K562 (cell line): Measurements from ENCODE around the gene CHMP2A. TPM values are rescaled to one million over a fixed set of nuclear protein-coding genes. Genes with fewer than 3 reads are reported as not detected.

Experiments
- CBFA2T2 ChIP-seq: fragments of 450-650 bp; conservative IDR thresholded peaks from 2 replicates; pipeline ENCODE4 v1.6.1; 2017; ENCODE audit warnings: mild to moderate bottlenecking
- DEAF1 ChIP-seq: fragments of 450-650 bp; formaldehyde crosslinking; IDR thresholded peaks from 2 replicates; pipeline ENCODE4 v1.4.0; 2020; ENCODE audit warnings: mild to moderate bottlenecking, moderate library complexity
- E2F8 ChIP-seq: fragments of 450-650 bp; IDR thresholded peaks from 2 replicates; pipeline ENCODE4 v1.7.1; 2018; ENCODE audit warnings: mild to moderate bottlenecking, low read depth; ENCODE audit not compliant: partially characterized antibody
- NCOA1 ChIP-seq: fragments of 450-650 bp; IDR thresholded peaks from 2 replicates; pipeline ENCODE4 v1.6.1; 2016; ENCODE audit warnings: low read depth
- NFXL1 ChIP-seq: fragments of 450-650 bp; formaldehyde crosslinking; IDR thresholded peaks from 2 replicates; pipeline ENCODE4 v1.4.0; 2021; ENCODE audit warnings: mild to moderate bottlenecking
- PBX2 ChIP-seq, 2 experiments: IDR thresholded peaks in 1 of 2; conservative IDR thresholded peaks in 1 of 2; 2 replicates each; pipeline ENCODE4 v1.6.1; 2016; ENCODE audit warnings: low read depth in 2 of 2, mild to moderate bottlenecking in 1 of 2, missing compliant biosample characterization in 1 of 2, missing genetic modification characterization in 1 of 2, moderate library complexity in 1 of 2
- RERE ChIP-seq: sonication (generic); formaldehyde crosslinking; IDR thresholded peaks from 2 replicates; pipeline ENCODE4 v1.8.0; 2023; ENCODE audit warnings: missing genetic modification reagents, mild to moderate bottlenecking, borderline replicate concordance
- SMARCE1 ChIP-seq: fragments of 450-650 bp; IDR thresholded peaks from 2 replicates; pipeline ENCODE4 v1.7.1; 2016; ENCODE audit warnings: mild to moderate bottlenecking
- YY1 ChIP-seq, 3 experiments: IDR thresholded peaks; 2 replicates each; pipeline ENCODE4 v1.6.1; 2011; ENCODE audit warnings: low read length in 2 of 3, mild to moderate bottlenecking in 2 of 3, moderate library complexity in 2 of 3, borderline replicate concordance in 1 of 3, control low read depth in 1 of 3, low read depth in 1 of 3; ENCODE audit not compliant: insufficient read depth in 3 of 3, insufficient replicate concordance in 2 of 3, control insufficient read depth in 1 of 3, insufficient read length in 1 of 3; ENCODE audit errors: extremely low read depth in 1 of 3
- ZBTB8A ChIP-seq: fragments of 450-650 bp; IDR thresholded peaks from 2 replicates; pipeline ENCODE4 v1.6.1; 2018; ENCODE audit warnings: mild to moderate bottlenecking, moderate library complexity; ENCODE audit not compliant: partially characterized antibody
- ZNF668 ChIP-seq: fragments of 250-450 bp; sonication (Bioruptor Pico); IDR thresholded peaks from 2 replicates; pipeline ENCODE4 v1.8.0; 2022; ENCODE audit warnings: mild to moderate bottlenecking, inconsistent platforms
- polyA plus RNA-seq, 8 experiments: library from polyadenylated mRNA; depleted of rRNA in 4 of 8; stranded (reverse) in 5 of 8; unstranded in 3 of 8; fragments of >200 nt; fragmentation: Nextera tagmentation in 2 of 8; fragmentation: Illumina TruSeq in 1 of 8; extraction: Ambion mirVana in 2 of 8; extraction: Trizol in 1 of 8; gene quantifications; 2 replicates each; pipeline versions ENCODE4 v1.2.1 to v1.2.3, GENCODE V29; 2011 to 2014; ENCODE audit warnings: inconsistent platforms in 1 of 8, missing spikeins in 1 of 8
- total RNA-seq, 7 experiments: library from RNA; depleted of rRNA in 6 of 7; stranded (reverse); fragments of >200 nt in 6 of 7; fragmentation: Illumina TruSeq in 2 of 7; extraction: Trizol in 2 of 7; gene quantifications; 2 replicates each; pipeline versions ENCODE4 v1.2.1 to v1.2.3, GENCODE V29; 2011 to 2021; ENCODE audit warnings: low replicate concordance in 1 of 7

Gene CHMP2A
- total and polyA plus RNA-seq, 9 of the 15 experiments (the other 6 are each of a cell fraction or from before 2014, with no cell fraction given), result 57.6 to 159 (median 87.2) TPM

GRCh38 chr19:58558066-58558622, 3.2 kb upstream of the CHMP2A start, which contains the start of gene UBE2M (continued):
- no peak for TF ChIP-seq PBX2 (CRISPR knock-in tag; IDR thresholded peaks at IDR 0.05; ENCODE audit: low read depth)
- no peak for TF ChIP-seq PBX2 (tag; conservative IDR thresholded peaks at IDR 0.05; ENCODE audit: low read depth)
- TF ChIP-seq SMARCE1, result peak; percentile 68; the same call in 1 of the 2 replicates
- TF ChIP-seq ZNF668 (CRISPR knock-in tag), result no peak
- TF ChIP-seq NCOA1, result 0 out of 2 replicates have a peak, but pooled peaks have one; percentile 44
- peak; percentile 65 for TF ChIP-seq CBFA2T2
- TF ChIP-seq NFXL1 (CRISPR knock-in tag), result no peak
- no peak for TF ChIP-seq RERE (CRISPR knock-in tag)
- peak in 1 of 3 experiments; percentile 44 for TF ChIP-seq YY1 (IDR thresholded peaks at IDR 0.05; ENCODE audit: borderline replicate concordance in 1 of 3, control insufficient read depth in 1 of 3, extremely low read depth in 1 of 3, insufficient read depth in 3 of 3, insufficient read length in 1 of 3, insufficient replicate concordance in 2 of 3, low read depth in 1 of 3, low read length in 2 of 3)
- TF ChIP-seq E2F8, result peak; percentile 28
- TF ChIP-seq ZBTB8A, result no peak
- 0 out of 2 replicates have a peak, but pooled peaks have one; percentile 28 for TF ChIP-seq DEAF1 (CRISPR knock-in tag)
